ENCODE measurements around the gene CCT6A. TPM values are rescaled to one million over a fixed set of nuclear protein-coding genes. Genes with fewer than 3 reads are reported as not detected.

The CCT6A gene
- total and polyA plus RNA-seq, 9 of the 15 experiments (the other 6 are each of a cell fraction or from before 2014, with no cell fraction given): 244 to 708 (median 387) TPM

DNA sequence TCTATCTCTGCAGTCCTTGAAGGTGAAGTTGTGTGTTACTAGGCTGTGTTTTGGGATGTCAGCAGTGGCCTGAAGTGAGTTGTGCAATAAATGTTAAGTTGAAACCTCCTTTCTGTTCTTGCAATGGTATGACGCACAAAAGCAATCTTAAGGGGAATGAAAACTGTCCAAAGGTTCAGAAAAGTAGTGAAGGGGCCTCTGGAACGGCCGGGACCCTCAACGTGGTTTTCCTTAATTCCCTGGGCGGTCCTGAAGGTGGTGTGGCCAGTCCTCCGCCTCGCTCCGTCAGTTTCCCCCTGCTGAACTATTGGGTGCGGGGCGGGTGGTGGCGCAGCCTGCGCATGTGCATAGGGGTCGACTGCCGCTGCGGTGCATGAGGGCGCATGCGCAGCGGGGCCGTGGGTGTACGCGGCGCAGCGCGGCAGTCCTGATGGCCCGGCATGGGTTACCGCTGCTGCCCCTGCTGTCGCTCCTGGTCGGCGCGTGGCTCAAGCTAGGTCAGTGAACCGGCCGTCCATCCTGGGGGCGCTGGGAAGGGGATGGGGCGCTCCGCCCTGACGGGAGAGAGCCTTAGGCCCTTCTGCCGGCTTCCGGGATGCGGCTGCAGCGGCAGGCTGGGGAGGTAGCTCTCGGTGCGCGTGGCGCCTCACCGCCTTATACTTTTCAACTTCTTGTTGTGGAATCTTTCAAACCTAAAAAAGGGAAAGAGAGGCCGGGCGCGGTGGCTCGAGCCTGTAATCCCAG is 12.5 kb downstream of the CCT6A start, which contains the start of gene SUMF2 (continued):
- TF ChIP-seq, protein P1, sequence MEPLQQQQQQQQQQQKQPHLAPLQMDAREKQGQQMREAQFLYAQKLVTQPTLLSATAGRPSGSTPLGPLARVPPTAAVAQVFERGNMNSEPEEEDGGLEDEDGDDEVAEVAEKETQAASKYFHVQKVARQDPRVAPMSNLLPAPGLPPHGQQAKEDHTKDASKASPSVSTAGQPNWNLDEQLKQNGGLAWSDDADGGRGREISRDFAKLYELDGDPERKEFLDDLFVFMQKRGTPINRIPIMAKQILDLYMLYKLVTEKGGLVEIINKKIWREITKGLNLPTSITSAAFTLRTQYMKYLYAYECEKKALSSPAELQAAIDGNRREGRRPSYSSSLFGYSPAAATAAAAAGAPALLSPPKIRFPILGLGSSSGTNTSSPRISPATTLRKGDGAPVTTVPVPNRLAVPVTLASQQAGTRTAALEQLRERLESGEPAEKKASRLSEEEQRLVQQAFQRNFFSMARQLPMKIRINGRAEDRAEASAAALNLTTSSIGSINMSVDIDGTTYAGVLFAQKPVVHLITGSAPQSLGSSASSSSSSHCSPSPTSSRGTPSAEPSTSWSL (CRISPR knock-in tag; IDR thresholded peaks at IDR 0.05; ENCODE audit: borderline replicate concordance): no peak; the same call in 1 of the 2 replicates
- TF ChIP-seq ZNF644 (tag; IDR thresholded peaks at IDR 0.05; ENCODE audit: low read depth) (no peak), PHB (CRISPR knock-in tag; IDR thresholded peaks at IDR 0.05) (peak; percentile 82; the same call in 1 of the 2 replicates), NFRKB (IDR thresholded peaks at IDR 0.05; ENCODE audit: low read depth) (peak; percentile 63; the same call in 1 of the 2 replicates), MTF1 (CRISPR knock-in tag; IDR thresholded peaks at IDR 0.05; ENCODE audit: borderline replicate concordance) (no peak), ZNF174 (CRISPR knock-in tag; IDR thresholded peaks at IDR 0.05) (no peak), MAFF (IDR thresholded peaks at IDR 0.05; ENCODE audit: low read length) (no peak), SIN3B (IDR thresholded peaks at IDR 0.05; ENCODE audit: low read depth) (peak; percentile 34; the same call in 1 of the 2 replicates), CREB1 (IDR thresholded peaks at IDR 0.05) (peak; percentile 50), CREB1 (CRISPR knock-in tag; IDR thresholded peaks at IDR 0.05) (no peak), PTTG1 (tag; IDR thresholded peaks at IDR 0.05; ENCODE audit: low read depth) (no peak), RUNX1 (IDR thresholded peaks at IDR 0.05; ENCODE audit: low read depth) (no peak; the same call in 1 of the 2 replicates), CHD4 (IDR thresholded peaks at IDR 0.05; ENCODE audit: insufficient read depth, insufficient replicate concordance, low read depth, low read length, poor library complexity, severe bottlenecking) (no peak), ZNF239 (CRISPR knock-in tag; IDR thresholded peaks at IDR 0.05) (no peak), ZNF696 (CRISPR knock-in tag; conservative IDR thresholded peaks at IDR 0.05) (no peak), FOXM1 (IDR thresholded peaks at IDR 0.05; ENCODE audit: low read depth) (no peak), FOXM1 (CRISPR knock-in tag; IDR thresholded peaks at IDR 0.05; ENCODE audit: low read depth) (peak; percentile 77; the same call in 1 of the 2 replicates), ERF (CRISPR knock-in tag; IDR thresholded peaks at IDR 0.05) (peak; percentile 95), RFX7 (CRISPR knock-in tag; IDR thresholded peaks at IDR 0.05) (no peak), SRSF9 (IDR thresholded peaks at IDR 0.05; ENCODE audit: borderline replicate concordance, low read depth, low read length) (no peak), ETV5 (CRISPR knock-in tag; IDR thresholded peaks at IDR 0.05; ENCODE audit: low read depth) (peak; percentile 63; the same call in 1 of the 2 replicates), ZNF584 (CRISPR knock-in tag; IDR thresholded peaks at IDR 0.05; ENCODE audit: low read depth) (no peak)
- TF ChIP-seq, protein P2, sequence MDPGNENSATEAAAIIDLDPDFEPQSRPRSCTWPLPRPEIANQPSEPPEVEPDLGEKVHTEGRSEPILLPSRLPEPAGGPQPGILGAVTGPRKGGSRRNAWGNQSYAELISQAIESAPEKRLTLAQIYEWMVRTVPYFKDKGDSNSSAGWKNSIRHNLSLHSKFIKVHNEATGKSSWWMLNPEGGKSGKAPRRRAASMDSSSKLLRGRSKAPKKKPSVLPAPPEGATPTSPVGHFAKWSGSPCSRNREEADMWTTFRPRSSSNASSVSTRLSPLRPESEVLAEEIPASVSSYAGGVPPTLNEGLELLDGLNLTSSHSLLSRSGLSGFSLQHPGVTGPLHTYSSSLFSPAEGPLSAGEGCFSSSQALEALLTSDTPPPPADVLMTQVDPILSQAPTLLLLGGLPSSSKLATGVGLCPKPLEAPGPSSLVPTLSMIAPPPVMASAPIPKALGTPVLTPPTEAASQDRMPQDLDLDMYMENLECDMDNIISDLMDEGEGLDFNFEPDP (CRISPR knock-in tag; IDR thresholded peaks at IDR 0.05): 0 out of 2 replicates have a peak, but pooled peaks have one; percentile 22
- TF ChIP-seq, protein P3, sequence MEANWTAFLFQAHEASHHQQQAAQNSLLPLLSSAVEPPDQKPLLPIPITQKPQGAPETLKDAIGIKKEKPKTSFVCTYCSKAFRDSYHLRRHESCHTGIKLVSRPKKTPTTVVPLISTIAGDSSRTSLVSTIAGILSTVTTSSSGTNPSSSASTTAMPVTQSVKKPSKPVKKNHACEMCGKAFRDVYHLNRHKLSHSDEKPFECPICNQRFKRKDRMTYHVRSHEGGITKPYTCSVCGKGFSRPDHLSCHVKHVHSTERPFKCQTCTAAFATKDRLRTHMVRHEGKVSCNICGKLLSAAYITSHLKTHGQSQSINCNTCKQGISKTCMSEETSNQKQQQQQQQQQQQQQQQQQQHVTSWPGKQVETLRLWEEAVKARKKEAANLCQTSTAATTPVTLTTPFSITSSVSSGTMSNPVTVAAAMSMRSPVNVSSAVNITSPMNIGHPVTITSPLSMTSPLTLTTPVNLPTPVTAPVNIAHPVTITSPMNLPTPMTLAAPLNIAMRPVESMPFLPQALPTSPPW (CRISPR knock-in tag; IDR thresholded peaks at IDR 0.05): peak; percentile 35; the same call in 1 of the 2 replicates
